Activated CD4-positive, alpha-beta T cell treated with anti-CD3 and anti-CD28 coated beads, Interleukin-2, amount 10 ng/mL, durations not matched to agents 7 days and 5 days (primary cell): ENCODE data around the gene FSTL4. TPM values are rescaled to one million over a fixed set of nuclear protein-coding genes. Genes with fewer than 3 reads are reported as not detected.

ENCODE experiments used
- CTCF ChIA-PET: fragments of 350-600 bp; sonication (Branson Sonifier 250); formaldehyde crosslinking; loops from one replicate; lab custom pipeline; 2021; ENCODE audit warnings: antibody characterized with exemption; lab: Charles Lee
- POLR2A ChIA-PET: fragments of 350-600 bp; sonication (Branson Sonifier 250); formaldehyde crosslinking; loops from one replicate; lab custom pipeline; 2021; ENCODE audit warnings: antibody characterized with exemption; lab: Charles Lee
- DNase-seq: peaks from one replicate; pipeline ENCODE4 v3.0.0-alpha.2; 2020
- H3K27ac Mint-ChIP-seq: one replicate; pipeline ENCODE4 v1.8.0; 2021; ENCODE audit warnings: mild to moderate bottlenecking, moderate library complexity, mixed read lengths
- H3K27me3 Mint-ChIP-seq: one replicate; pipeline ENCODE4 v1.8.0; 2021; ENCODE audit warnings: mixed read lengths
- H3K36me3 Mint-ChIP-seq: one replicate; pipeline ENCODE4 v1.8.0; 2021; ENCODE audit warnings: low read depth, mixed read lengths
- H3K4me1 Mint-ChIP-seq: one replicate; pipeline ENCODE4 v1.8.0; 2021; ENCODE audit warnings: mixed read lengths
- H3K4me3 Mint-ChIP-seq: one replicate; pipeline ENCODE4 v1.8.0; 2021; ENCODE audit warnings: mild to moderate bottlenecking, moderate library complexity, mixed read lengths
- H3K9me3 Mint-ChIP-seq: one replicate; pipeline ENCODE4 v1.8.0; 2021; ENCODE audit warnings: mixed read lengths
- total RNA-seq, 2 experiments: library from RNA; stranded (reverse); gene quantifications; one replicate each; pipeline ENCODE4 v1.2.3, GENCODE V29; 2021

Gene FSTL4
- total RNA-seq, 2 experiments from 2014 or later = not detected

- CTCF ChIA-PET = interaction anchor here (0.6 to 1.2 kb wide), 2 partner anchors 14 to 49 kb away, joined by 3 read pairs; no protein-coding TSS in a partner anchor
- Mint-ChIP-seq H3K36me3 (no peaks in the 10 kb centered on the region), H3K9me3 (no peaks in the 10 kb centered on the region), H3K27ac (no peak overlapping the region), H3K4me1 (no peaks in the 10 kb centered on the region), H3K27me3 (no peaks in the 10 kb centered on the region), H3K4me3 (no peak overlapping the region)
- no peak for DNase-seq
- POLR2A ChIA-PET = no interaction called here
Observed at GRCh38 chr5:133358271-133358670, 254.1 kb downstream of the FSTL4 start.

- no peaks in the 10 kb centered on the region for H3K4me1 Mint-ChIP-seq
- no peak overlapping the region for H3K4me3 Mint-ChIP-seq
- CTCF ChIA-PET = interaction anchor here (0.6 to 1.2 kb wide), 2 partner anchors 13 to 50 kb away, joined by 3 read pairs; no protein-coding TSS in a partner anchor
- no peaks in the 10 kb centered on the region for H3K9me3 Mint-ChIP-seq
- POLR2A ChIA-PET = no interaction called here
- DNase-seq = no peak
- no peaks in the 10 kb centered on the region for H3K27me3 Mint-ChIP-seq
- H3K36me3 Mint-ChIP-seq = no peaks in the 10 kb centered on the region
- no peak overlapping the region for H3K27ac Mint-ChIP-seq
Observed at GRCh38 chr5:133357758-133358157, 254.6 kb downstream of the FSTL4 start.

- no peak for DNase-seq
- no peaks in the 10 kb centered on the region for H3K27me3 Mint-ChIP-seq
- H3K9me3 Mint-ChIP-seq = no peaks in the 10 kb centered on the region
- CTCF ChIA-PET = interaction anchor here (1.2 kb wide), 1 partner anchor 51 kb away, joined by 3 read pairs; no protein-coding TSS in a partner anchor
- POLR2A ChIA-PET = no interaction called here
- H3K4me1 Mint-ChIP-seq = no peaks in the 10 kb centered on the region
- H3K36me3 Mint-ChIP-seq = no peaks in the 10 kb centered on the region
- H3K27ac Mint-ChIP-seq = no peak overlapping the region
- H3K4me3 Mint-ChIP-seq = no peak overlapping the region
Observed at GRCh38 chr5:133356984-133357421, 255.3 kb downstream of the FSTL4 start.

- DNase-seq = no peak
- Mint-ChIP-seq H3K27me3 (no peaks in the 10 kb centered on the region), H3K9me3 (no peaks in the 10 kb centered on the region), H3K36me3 (no peaks in the 10 kb centered on the region), H3K4me1 (no peaks in the 10 kb centered on the region), H3K4me3 (no peak overlapping the region), H3K27ac (no peak overlapping the region)
- CTCF ChIA-PET = no interaction called here
- POLR2A ChIA-PET = no interaction called here
Observed at GRCh38 chr5:133356396-133356983, 255.9 kb downstream of the FSTL4 start.

GRCh38 chr5:133354323-133355185 is 257.8 kb downstream of the FSTL4 start:
- Mint-ChIP-seq H3K36me3 (no peaks in the 10 kb centered on the region), H3K4me3 (no peak overlapping the region), H3K9me3 (no peaks in the 10 kb centered on the region), H3K4me1 (no peaks in the 10 kb centered on the region), H3K27ac (no peak overlapping the region), H3K27me3 (peaks cover 2% of the 10 kb centered on the region)
- ChIA-PET POLR2A (interaction anchor here (0.7 kb wide), 1 partner anchor 33 kb away, joined by 3 read pairs; no protein-coding TSS in a partner anchor), CTCF (no interaction called here)
- DNase-seq = no peak

GRCh38 chr5:133353741-133354140 is 258.6 kb downstream of the FSTL4 start:
- ChIA-PET POLR2A (interaction anchor here (0.7 kb wide), 1 partner anchor 32 kb away, joined by 3 read pairs; no protein-coding TSS in a partner anchor), CTCF (no interaction called here)
- no peaks in the 10 kb centered on the region for H3K4me1 Mint-ChIP-seq
- no peak overlapping the region for H3K4me3 Mint-ChIP-seq
- H3K36me3 Mint-ChIP-seq = no peaks in the 10 kb centered on the region
- DNase-seq = no peak
- H3K9me3 Mint-ChIP-seq = no peaks in the 10 kb centered on the region
- H3K27me3 Mint-ChIP-seq = peaks cover 2% of the 10 kb centered on the region
- no peak overlapping the region for H3K27ac Mint-ChIP-seq

GRCh38 chr5:133348406-133348805 is 263.9 kb downstream of the FSTL4 start:
- Mint-ChIP-seq H3K4me1 (no peaks in the 10 kb centered on the region), H3K27ac (no peak overlapping the region), H3K9me3 (no peaks in the 10 kb centered on the region), H3K4me3 (no peak overlapping the region), H3K27me3 (peaks cover 14% of the 10 kb centered on the region), H3K36me3 (no peaks in the 10 kb centered on the region)
- POLR2A ChIA-PET = no interaction called here
- CTCF ChIA-PET = interaction anchor here (1.6 kb wide), 2 partner anchors 11 to 18 kb away, joined by 5 to 6 read pairs; no protein-coding TSS in a partner anchor
- no peak for DNase-seq

- no peaks in the 10 kb centered on the region for H3K36me3 Mint-ChIP-seq
- H3K27me3 Mint-ChIP-seq = peaks cover 14% of the 10 kb centered on the region
- no peaks in the 10 kb centered on the region for H3K9me3 Mint-ChIP-seq
- CTCF ChIA-PET = interaction anchor here (1.6 kb wide), 1 partner anchor 17 kb away, joined by 5 read pairs; no protein-coding TSS in a partner anchor
- DNase-seq = no peak
- POLR2A ChIA-PET = no interaction called here
- no peaks in the 10 kb centered on the region for H3K4me1 Mint-ChIP-seq
- no peak overlapping the region for H3K4me3 Mint-ChIP-seq
- no peak overlapping the region for H3K27ac Mint-ChIP-seq
Observed at GRCh38 chr5:133347039-133347438, 265.3 kb downstream of the FSTL4 start.

GRCh38 chr5:133344266-133344665 is 268.1 kb downstream of the FSTL4 start:
- peaks cover 12% of the 10 kb centered on the region for H3K27me3 Mint-ChIP-seq
- ChIA-PET CTCF (interaction anchor here (0.6 kb wide), 1 partner anchor 14 kb away, joined by 3 read pairs; no protein-coding TSS in a partner anchor), POLR2A (no interaction called here)
- H3K4me3 Mint-ChIP-seq = no peak overlapping the region
- H3K9me3 Mint-ChIP-seq = no peaks in the 10 kb centered on the region
- no peaks in the 10 kb centered on the region for H3K4me1 Mint-ChIP-seq
- no peaks in the 10 kb centered on the region for H3K36me3 Mint-ChIP-seq
- H3K27ac Mint-ChIP-seq = no peak overlapping the region
- DNase-seq = no peak

- no peak overlapping the region for H3K4me3 Mint-ChIP-seq
- H3K36me3 Mint-ChIP-seq = no peaks in the 10 kb centered on the region
- H3K27me3 Mint-ChIP-seq = peaks cover 12% of the 10 kb centered on the region
- POLR2A ChIA-PET = no interaction called here
- DNase-seq = no peak
- H3K4me1 Mint-ChIP-seq = no peaks in the 10 kb centered on the region
- H3K9me3 Mint-ChIP-seq = no peaks in the 10 kb centered on the region
- CTCF ChIA-PET = no interaction called here
- no peak overlapping the region for H3K27ac Mint-ChIP-seq
Observed at GRCh38 chr5:133343196-133343595, 269.1 kb downstream of the FSTL4 start.

GRCh38 chr5:133341915-133342710 is 270.2 kb downstream of the FSTL4 start:
- H3K27me3 Mint-ChIP-seq = peaks cover 12% of the 10 kb centered on the region
- H3K9me3 Mint-ChIP-seq = no peaks in the 10 kb centered on the region
- H3K4me3 Mint-ChIP-seq = no peak overlapping the region
- DNase-seq = no peak
- no peaks in the 10 kb centered on the region for H3K4me1 Mint-ChIP-seq
- CTCF ChIA-PET = interaction anchor here (0.6 to 0.9 kb wide), 2 partner anchors 8 to 619 kb away, joined by 3 to 4 read pairs; no protein-coding TSS in a partner anchor
- POLR2A ChIA-PET = interaction anchor here (0.6 kb wide), 1 partner anchor 80 kb away, joined by 4 read pairs; no protein-coding TSS in a partner anchor
- H3K27ac Mint-ChIP-seq = no peak overlapping the region
- no peaks in the 10 kb centered on the region for H3K36me3 Mint-ChIP-seq

- Mint-ChIP-seq H3K27ac (no peak overlapping the region), H3K36me3 (no peaks in the 10 kb centered on the region), H3K9me3 (no peaks in the 10 kb centered on the region), H3K27me3 (peaks cover 6% of the 10 kb centered on the region), H3K4me1 (peaks cover 4% of the 10 kb centered on the region), H3K4me3 (no peak overlapping the region)
- CTCF ChIA-PET = interaction anchor here (1.0 kb wide), 1 partner anchor 22 kb away, joined by 3 read pairs; no protein-coding TSS in a partner anchor
- no peak for DNase-seq
- POLR2A ChIA-PET = no interaction called here
Observed at GRCh38 chr5:133341296-133341695, 271.0 kb downstream of the FSTL4 start.
